OCI-LY3 (cell line): ENCODE measurements around the gene GRIP1.

Experiments
- CTCF ChIP-seq: fragments of 200-600, 300-600 bp; sonication (generic); IDR thresholded peaks from 2 replicates; pipeline ENCODE4 v1.5.1; 2014; ENCODE audit warnings: antibody characterized with exemption, low read length, low read depth
- EZH2phosphoT487 ChIP-seq: fragments of 200-600 bp; shearing (Covaris generic); IDR thresholded peaks from 2 replicates; pipeline ENCODE4 v1.6.1; 2018; ENCODE audit warnings: antibody characterized with exemption, mixed run types, low read depth

GRCh38 chr12:66405395-66405794, 273.5 kb downstream of the GRIP1 start:
- no peak for TF ChIP-seq EZH2phosphoT487
- no peak for TF ChIP-seq CTCF
